Measurements from ENCODE around the gene ASCC2. TPM values are rescaled to one million over a fixed set of nuclear protein-coding genes. Genes with fewer than 3 reads are reported as not detected.

The ASCC2 gene
- total and polyA plus RNA-seq, 2 donors (not counting 1 experiment from before 2014, with no cell fraction given), result 23.8 to 30.5 TPM

- Histone ChIP-seq H3K4me1 (ENCODE audit: control insufficient read depth, extremely low read depth, insufficient read depth, low read length) (no peaks in the 10 kb centered on the region), H4K20me1 (ENCODE audit: control insufficient read depth, extremely low read depth, insufficient read depth, low read length) (no peaks in the 10 kb centered on the region), H3K4me3 (replicated peaks in 1 of 4; ENCODE audit: control extremely low read depth in 1 of 4, insufficient read depth in 1 of 4, low read depth in 3 of 4, low read length in 4 of 4) (no peak overlapping the region), H3K79me2 (ENCODE audit: control insufficient read depth, insufficient read depth, low read length) (no peaks in the 10 kb centered on the region), H3K36me3 (ENCODE audit: control insufficient read depth, insufficient read depth, low read length) (peaks cover 15% of the 10 kb centered on the region), H2AFZ (ENCODE audit: low read length) (no peak overlapping the region), H3K9ac (ENCODE audit: insufficient read depth, low read length) (no peak overlapping the region), H3K9me3 (ENCODE audit: control insufficient read depth, insufficient read depth, low read depth, low read length) (no peaks in the 10 kb centered on the region), H3K4me2 (ENCODE audit: extremely low read depth, insufficient read depth, low read length) (no peak overlapping the region), H3K27ac (ENCODE audit: insufficient read depth, low read length) (no peak overlapping the region), H3K27me3 (ENCODE audit: control insufficient read depth, insufficient read depth, low read length) (no peaks in the 10 kb centered on the region)
- TF ChIP-seq EZH2 (IDR thresholded peaks at IDR 0.05; ENCODE audit: low read length, missing control alignments) (no peak), CTCF (conservative IDR thresholded peaks at IDR 0.05 in 1 of 2, IDR thresholded peaks at IDR 0.05 in 1 of 2; ENCODE audit: low read depth in 1 of 2, low read length in 2 of 2) (peak in 1 of 2 donors; percentile 26)
- peak in 1 of 2 donors; percentile 25 for DNase-seq (ENCODE audit: low read depth in 2 of 2)
These were observed 24.5 kb downstream of the ASCC2 start for GRCh38 chr22:29813563-29813962.

GRCh38 chr22:29813126-29813525 is 24.9 kb downstream of the ASCC2 start:
- H3K36me3 ChIP-seq (ENCODE audit: control insufficient read depth, insufficient read depth, low read length), result peaks cover 14% of the 10 kb centered on the region
- no peaks in the 10 kb centered on the region for H3K9me3 ChIP-seq (ENCODE audit: control insufficient read depth, insufficient read depth, low read depth, low read length)

GRCh38 chr22:29811377-29811776 is 26.7 kb downstream of the ASCC2 start:
- Histone ChIP-seq H3K9ac (ENCODE audit: insufficient read depth, low read length) (no peak overlapping the region), H3K27me3 (ENCODE audit: control insufficient read depth, insufficient read depth, low read length) (no peaks in the 10 kb centered on the region), H3K27ac (ENCODE audit: insufficient read depth, low read length) (no peak overlapping the region), H3K4me3 (replicated peaks in 1 of 4; ENCODE audit: control extremely low read depth in 1 of 4, insufficient read depth in 1 of 4, low read depth in 3 of 4, low read length in 4 of 4) (no peak overlapping the region), H4K20me1 (ENCODE audit: control insufficient read depth, extremely low read depth, insufficient read depth, low read length) (no peaks in the 10 kb centered on the region), H3K79me2 (ENCODE audit: control insufficient read depth, insufficient read depth, low read length) (no peaks in the 10 kb centered on the region), H3K9me3 (ENCODE audit: control insufficient read depth, insufficient read depth, low read depth, low read length) (no peaks in the 10 kb centered on the region), H2AFZ (ENCODE audit: low read length) (no peak overlapping the region), H3K4me1 (ENCODE audit: control insufficient read depth, extremely low read depth, insufficient read depth, low read length) (no peaks in the 10 kb centered on the region), H3K36me3 (ENCODE audit: control insufficient read depth, insufficient read depth, low read length) (peaks cover 18% of the 10 kb centered on the region), H3K4me2 (ENCODE audit: extremely low read depth, insufficient read depth, low read length) (no peak overlapping the region)
- DNase-seq (ENCODE audit: low read depth in 2 of 2), result no peak
- TF ChIP-seq EZH2 (IDR thresholded peaks at IDR 0.05; ENCODE audit: low read length, missing control alignments) (no peak), CTCF (conservative IDR thresholded peaks at IDR 0.05 in 1 of 2, IDR thresholded peaks at IDR 0.05 in 1 of 2; ENCODE audit: low read depth in 1 of 2, low read length in 2 of 2) (no peak)

More at GRCh38 chr22:29813126-29813525, 24.9 kb downstream of the ASCC2 start:
- H3K4me3 ChIP-seq (replicated peaks in 1 of 4; ENCODE audit: control extremely low read depth in 1 of 4, insufficient read depth in 1 of 4, low read depth in 3 of 4, low read length in 4 of 4), result no peak overlapping the region
- no peaks in the 10 kb centered on the region for H3K4me1 ChIP-seq (ENCODE audit: control insufficient read depth, extremely low read depth, insufficient read depth, low read length)
- H3K9ac ChIP-seq (ENCODE audit: insufficient read depth, low read length), result no peak overlapping the region
- H2AFZ ChIP-seq (ENCODE audit: low read length), result no peak overlapping the region
- no peak for DNase-seq (ENCODE audit: low read depth in 2 of 2)
- TF ChIP-seq CTCF (conservative IDR thresholded peaks at IDR 0.05 in 1 of 2, IDR thresholded peaks at IDR 0.05 in 1 of 2; ENCODE audit: low read depth in 1 of 2, low read length in 2 of 2) (no peak), EZH2 (IDR thresholded peaks at IDR 0.05; ENCODE audit: low read length, missing control alignments) (no peak)
- H3K4me2 ChIP-seq (ENCODE audit: extremely low read depth, insufficient read depth, low read length), result no peak overlapping the region
- H3K79me2 ChIP-seq (ENCODE audit: control insufficient read depth, insufficient read depth, low read length), result no peaks in the 10 kb centered on the region
- H3K27ac ChIP-seq (ENCODE audit: insufficient read depth, low read length), result no peak overlapping the region
- no peaks in the 10 kb centered on the region for H3K27me3 ChIP-seq (ENCODE audit: control insufficient read depth, insufficient read depth, low read length)
- H4K20me1 ChIP-seq (ENCODE audit: control insufficient read depth, extremely low read depth, insufficient read depth, low read length), result no peaks in the 10 kb centered on the region
